PFSK-1 (cell line): Measurements from ENCODE around the gene IPCEF1.

Experiments
- FOXP2 ChIP-seq: optimal IDR thresholded peaks from 2 replicates; pipeline ENCODE3; 2011; ENCODE audit warnings: borderline replicate concordance, control low read depth, inconsistent platforms; ENCODE audit not compliant: insufficient read depth; ENCODE audit errors: extremely low read length, extremely low read depth
- POLR2AphosphoS5 ChIP-seq: IDR thresholded peaks from 2 replicates; pipeline ENCODE4 v1.6.1; 2012; ENCODE audit warnings: low read depth, mild to moderate bottlenecking, control low read depth, low read length, moderate library complexity
- SIN3A ChIP-seq: IDR thresholded peaks from 2 replicates; pipeline ENCODE4 v1.6.1; 2012; ENCODE audit warnings: mild to moderate bottlenecking, low read length, moderate library complexity, borderline replicate concordance; ENCODE audit not compliant: insufficient read depth
- TAF1 ChIP-seq: IDR thresholded peaks from 2 replicates; pipeline ENCODE4 v1.6.1; 2012; ENCODE audit warnings: low read length, control low read depth, borderline replicate concordance; ENCODE audit not compliant: insufficient read depth
- TF ChIP-seq, protein P1 (sequence below), 2 experiments: IDR thresholded peaks; 2 replicates each; pipeline versions ENCODE4 v1.6.1 to v1.8.0; 2011 to 2012; ENCODE audit warnings: low read depth in 2 of 2, low read length in 2 of 2, control low read depth in 1 of 2, inconsistent platforms in 1 of 2, mild to moderate bottlenecking in 1 of 2, moderate library complexity in 1 of 2; ENCODE audit not compliant: insufficient read depth in 1 of 2

GRCh38 chr6:154206141-154206540 lies 150.5 kb downstream of the IPCEF1 start:
- TF ChIP-seq, protein P1, sequence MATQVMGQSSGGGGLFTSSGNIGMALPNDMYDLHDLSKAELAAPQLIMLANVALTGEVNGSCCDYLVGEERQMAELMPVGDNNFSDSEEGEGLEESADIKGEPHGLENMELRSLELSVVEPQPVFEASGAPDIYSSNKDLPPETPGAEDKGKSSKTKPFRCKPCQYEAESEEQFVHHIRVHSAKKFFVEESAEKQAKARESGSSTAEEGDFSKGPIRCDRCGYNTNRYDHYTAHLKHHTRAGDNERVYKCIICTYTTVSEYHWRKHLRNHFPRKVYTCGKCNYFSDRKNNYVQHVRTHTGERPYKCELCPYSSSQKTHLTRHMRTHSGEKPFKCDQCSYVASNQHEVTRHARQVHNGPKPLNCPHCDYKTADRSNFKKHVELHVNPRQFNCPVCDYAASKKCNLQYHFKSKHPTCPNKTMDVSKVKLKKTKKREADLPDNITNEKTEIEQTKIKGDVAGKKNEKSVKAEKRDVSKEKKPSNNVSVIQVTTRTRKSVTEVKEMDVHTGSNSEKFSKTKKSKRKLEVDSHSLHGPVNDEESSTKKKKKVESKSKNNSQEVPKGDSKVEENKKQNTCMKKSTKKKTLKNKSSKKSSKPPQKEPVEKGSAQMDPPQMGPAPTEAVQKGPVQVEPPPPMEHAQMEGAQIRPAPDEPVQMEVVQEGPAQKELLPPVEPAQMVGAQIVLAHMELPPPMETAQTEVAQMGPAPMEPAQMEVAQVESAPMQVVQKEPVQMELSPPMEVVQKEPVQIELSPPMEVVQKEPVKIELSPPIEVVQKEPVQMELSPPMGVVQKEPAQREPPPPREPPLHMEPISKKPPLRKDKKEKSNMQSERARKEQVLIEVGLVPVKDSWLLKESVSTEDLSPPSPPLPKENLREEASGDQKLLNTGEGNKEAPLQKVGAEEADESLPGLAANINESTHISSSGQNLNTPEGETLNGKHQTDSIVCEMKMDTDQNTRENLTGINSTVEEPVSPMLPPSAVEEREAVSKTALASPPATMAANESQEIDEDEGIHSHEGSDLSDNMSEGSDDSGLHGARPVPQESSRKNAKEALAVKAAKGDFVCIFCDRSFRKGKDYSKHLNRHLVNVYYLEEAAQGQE (IDR thresholded peaks at IDR 0.05; ENCODE audit: insufficient read depth in 1 of 2, low read depth in 2 of 2, low read length in 2 of 2): no peak
- TF ChIP-seq POLR2AphosphoS5 (no peak), TAF1 (no peak), FOXP2 (no peak), SIN3A (no peak)
